ENCODE results near the gene TMEM179. TPM values are rescaled to one million over a fixed set of nuclear protein-coding genes. Genes with fewer than 3 reads are reported as not detected.

The TMEM179 gene
- total and polyA plus RNA-seq, 2 of the 13 experiments (the other 11 are each of a cell fraction or from before 2014, with no cell fraction given) = not detected

- TF ChIP-seq ZNF10 (CRISPR knock-in tag; IDR thresholded peaks at IDR 0.05; ENCODE audit: borderline replicate concordance, low read depth) (no peak), PAX8 (CRISPR knock-in tag; IDR thresholded peaks at IDR 0.05; ENCODE audit: borderline replicate concordance) (no peak), POLR2G (IDR thresholded peaks at IDR 0.05; ENCODE audit: low read depth, low read length) (no peak), NFIB (CRISPR knock-in tag; IDR thresholded peaks at IDR 0.05; ENCODE audit: borderline replicate concordance) (no peak), SOX13 (IDR thresholded peaks at IDR 0.05) (no peak), SOX13 (CRISPR knock-in tag; conservative IDR thresholded peaks at IDR 0.05 in 1 of 2, IDR thresholded peaks at IDR 0.05 in 1 of 2) (no peak), PREB (CRISPR knock-in tag; IDR thresholded peaks at IDR 0.05) (no peak), REXO4 (CRISPR knock-in tag; IDR thresholded peaks at IDR 0.05; ENCODE audit: borderline replicate concordance) (no peak), ZNF839 (CRISPR knock-in tag; IDR thresholded peaks at IDR 0.05; ENCODE audit: borderline replicate concordance) (no peak), BCL6 (CRISPR knock-in tag; IDR thresholded peaks at IDR 0.05) (no peak), ZKSCAN5 (CRISPR knock-in tag; IDR thresholded peaks at IDR 0.05) (no peak), ZBTB34 (CRISPR knock-in tag; IDR thresholded peaks at IDR 0.05) (no peak), ETV5 (CRISPR knock-in tag; IDR thresholded peaks at IDR 0.05; ENCODE audit: borderline replicate concordance) (no peak), NAIF1 (CRISPR knock-in tag; IDR thresholded peaks at IDR 0.05; ENCODE audit: borderline replicate concordance) (no peak), ZNF577 (CRISPR knock-in tag; IDR thresholded peaks at IDR 0.05; ENCODE audit: borderline replicate concordance, low read depth) (no peak), FOXA3 (CRISPR knock-in tag; IDR thresholded peaks at IDR 0.05) (no peak), ARID4A (CRISPR knock-in tag; IDR thresholded peaks at IDR 0.05; ENCODE audit: borderline replicate concordance) (no peak), CEBPG (CRISPR knock-in tag; IDR thresholded peaks at IDR 0.05) (no peak), SMARCE1 (IDR thresholded peaks at IDR 0.05; ENCODE audit: borderline replicate concordance) (no peak), ZNF138 (CRISPR knock-in tag; IDR thresholded peaks at IDR 0.05; ENCODE audit: low read depth) (no peak), TBX2 (CRISPR knock-in tag; IDR thresholded peaks at IDR 0.05; ENCODE audit: borderline replicate concordance) (no peak), EP300 (IDR thresholded peaks at IDR 0.05; ENCODE audit: low read depth in 2 of 2, low read length in 2 of 2) (no peak), EP300 (CRISPR knock-in tag; IDR thresholded peaks at IDR 0.05; ENCODE audit: borderline replicate concordance) (no peak), GLI4 (CRISPR knock-in tag; IDR thresholded peaks at IDR 0.05; ENCODE audit: borderline replicate concordance) (no peak)
Observed at GRCh38 chr14:104639885-104640548, 35.4 kb upstream of the TMEM179 start (continued).

Data from HepG2 (cell line).